HG03571 (cell line): ENCODE results near the gene FGD5.

ENCODE experiments used
- ATAC-seq: cut with Tn5 transposase; IDR thresholded peaks from one replicate; pipeline ENCODE4 v1.9.1; 2021; ENCODE audit not compliant: unreplicated experiment

Gene FGD5

GRCh38 chr3:14921811-14922705 is 103.3 kb downstream of the FGD5 start:
- no peak for ATAC-seq

- no peak for ATAC-seq
These were observed 104.1 kb downstream of the FGD5 start for GRCh38 chr3:14922863-14923262.

GRCh38 chr3:14923476-14923875 is 104.7 kb downstream of the FGD5 start:
- ATAC-seq, result no peak

- no peak for ATAC-seq
These were observed 107.2 kb downstream of the FGD5 start for GRCh38 chr3:14925729-14926591.

GRCh38 chr3:14926592-14926991 is 107.8 kb downstream of the FGD5 start:
- no peak for ATAC-seq

GRCh38 chr3:14927308-14927707 is 108.5 kb downstream of the FGD5 start:
- ATAC-seq, result no peak

- no peak for ATAC-seq
These were observed 110.7 kb downstream of the FGD5 start for GRCh38 chr3:14929310-14930074.

GRCh38 chr3:14933820-14934425 is 115.2 kb downstream of the FGD5 start:
- no peak for ATAC-seq

- ATAC-seq, result no peak
These were observed 117.0 kb downstream of the FGD5 start for GRCh38 chr3:14935592-14936345.

GRCh38 chr3:14938954-14939353 is 120.2 kb downstream of the FGD5 start:
- no peak for ATAC-seq

GRCh38 chr3:14941871-14942270 is 123.1 kb downstream of the FGD5 start:
- ATAC-seq, result no peak

- ATAC-seq, result no peak
These were observed 124.3 kb downstream of the FGD5 start for GRCh38 chr3:14943042-14943441.

- ATAC-seq, result no peak
These were observed 127.5 kb downstream of the FGD5 start for GRCh38 chr3:14946236-14946635.

- no peak for ATAC-seq
These were observed 128.0 kb downstream of the FGD5 start for GRCh38 chr3:14946739-14947099.

GRCh38 chr3:14947100-14947885 is 128.5 kb downstream of the FGD5 start, which contains the start of gene NR2C2:
NR2C2 (plus strand) TSS chr3:14947583; CDS start chr3:15003915, 56,332 bp downstream.
- peak; percentile 56 for ATAC-seq

GRCh38 chr3:14947886-14948608 is 129.3 kb downstream of the FGD5 start:
- ATAC-seq, result peak; percentile 77

- no peak for ATAC-seq
These were observed 129.9 kb downstream of the FGD5 start for GRCh38 chr3:14948609-14949038.

GRCh38 chr3:14949126-14949525 is 130.4 kb downstream of the FGD5 start:
- no peak for ATAC-seq
